Esophagus muscularis mucosa (tissue), 4 donors: ENCODE results near the gene YKT6. TPM values are rescaled to one million over a fixed set of nuclear protein-coding genes. Genes with fewer than 3 reads are reported as not detected.

Source experiments
- DNase-seq: peaks from one replicate; pipeline ENCODE4 v3.0.0-alpha.2; 2017; ENCODE audit errors: extremely low spot score
- H3K27ac ChIP-seq, 4 donors: fragments of 200-600 bp; sonication (generic); replicated peaks in 1 of 4; 1 replicate in 3 of 4; 2 replicates in 1 of 4; pipeline ENCODE4 v1.5.1; 2016 to 2019; ENCODE audit warnings: mild to moderate bottlenecking in 1 of 4
- H3K27me3 ChIP-seq, 4 donors: fragments of 200-600 bp; sonication (generic); one replicate each; pipeline versions ENCODE4 v1.5.1 to v1.6.0; 2016 to 2019
- H3K36me3 ChIP-seq, 4 donors: fragments of 200-600 bp; sonication (generic); one replicate each; pipeline ENCODE4 v1.5.1; 2016 to 2019
- H3K4me1 ChIP-seq, 4 donors: fragments of 200-600 bp; sonication (generic); one replicate each; pipeline ENCODE4 v1.5.1; 2016 to 2019
- H3K4me3 ChIP-seq, 4 donors: fragments of 200-600 bp; sonication (generic); 1 replicate in 2 of 4; 2 replicates in 2 of 4; pipeline ENCODE4 v1.5.1; 2016 to 2019; ENCODE audit warnings: mild to moderate bottlenecking in 4 of 4, moderate library complexity in 1 of 4
- H3K9me3 ChIP-seq, 4 donors: fragments of 200-600 bp; sonication (generic); 1 replicate in 3 of 4; 2 replicates in 1 of 4; pipeline ENCODE4 v1.5.1; 2016 to 2019
- EP300 ChIP-seq: sonication (generic); formaldehyde crosslinking; IDR thresholded peaks from one replicate; pipeline ENCODE4 v1.6.1; 2017; ENCODE audit warnings: antibody characterized with exemption
- POLR2A ChIP-seq: fragments of 450-650 bp; IDR thresholded peaks from one replicate; pipeline ENCODE4 v1.6.1; 2017; ENCODE audit warnings: antibody characterized with exemption, moderate library complexity, mild to moderate bottlenecking, low read depth
- POLR2AphosphoS5 ChIP-seq, 2 donors: sonication (generic); formaldehyde crosslinking; IDR thresholded peaks; one replicate each; pipeline ENCODE4 v1.6.1; 2017; ENCODE audit warnings: antibody characterized with exemption in 2 of 2
- WGBS: methylation state at CpG from one replicate; pipeline ENCODE4 v1.1.5; 2018; 5-methylcytosine and 5-hydroxymethylcytosine counted together
- intact Hi-C: fragments of 100-400 bp; cut with DNase I; formaldehyde crosslinking; loops from one replicate; pipeline ENCODE4 v1.15.1; 2023
- total RNA-seq, 4 donors: library from RNA; depleted of rRNA; stranded (reverse); fragments of >200 nt; gene quantifications; one replicate each; pipeline versions ENCODE4 v1.1.0 to v1.2.1, GENCODE V29; 2016
- TF ChIP-seq, protein P1 (sequence below), 3 experiments: fragments of 200-600 bp in 2 of 3; fragments of 450-650 bp in 1 of 3; sonication (generic) in 2 of 3; IDR thresholded peaks; one replicate each; pipeline ENCODE4 v1.5.1; 2017 to 2019; ENCODE audit warnings: antibody characterized with exemption in 3 of 3, mild to moderate bottlenecking in 2 of 3, moderate library complexity in 1 of 3

YKT6 gene
- total RNA-seq, 4 donors from 2014 or later: 49.8 to 79.5 (median 64.4) TPM

GRCh38 chr7:44224080-44224973 is 23.5 kb downstream of the YKT6 start:
- Histone ChIP-seq H3K27me3 (peaks cover 0 to 53% (median 7%) of the 10 kb centered on the region in 4 donors), H3K4me1 (no peaks in the 10 kb centered on the region), H3K9me3 (peaks cover 0 to 4% (median 0%) of the 10 kb centered on the region in 4 donors), H3K4me3 (no peak overlapping the region), H3K27ac (no peak overlapping the region), H3K36me3 (peaks cover 0 to 6% (median 0%) of the 10 kb centered on the region in 4 donors)
- TF ChIP-seq POLR2AphosphoS5 (IDR thresholded peaks at IDR 0.05): no peak
- TF ChIP-seq EP300: no peak
- TF ChIP-seq POLR2A: no peak
- TF ChIP-seq, protein P1, sequence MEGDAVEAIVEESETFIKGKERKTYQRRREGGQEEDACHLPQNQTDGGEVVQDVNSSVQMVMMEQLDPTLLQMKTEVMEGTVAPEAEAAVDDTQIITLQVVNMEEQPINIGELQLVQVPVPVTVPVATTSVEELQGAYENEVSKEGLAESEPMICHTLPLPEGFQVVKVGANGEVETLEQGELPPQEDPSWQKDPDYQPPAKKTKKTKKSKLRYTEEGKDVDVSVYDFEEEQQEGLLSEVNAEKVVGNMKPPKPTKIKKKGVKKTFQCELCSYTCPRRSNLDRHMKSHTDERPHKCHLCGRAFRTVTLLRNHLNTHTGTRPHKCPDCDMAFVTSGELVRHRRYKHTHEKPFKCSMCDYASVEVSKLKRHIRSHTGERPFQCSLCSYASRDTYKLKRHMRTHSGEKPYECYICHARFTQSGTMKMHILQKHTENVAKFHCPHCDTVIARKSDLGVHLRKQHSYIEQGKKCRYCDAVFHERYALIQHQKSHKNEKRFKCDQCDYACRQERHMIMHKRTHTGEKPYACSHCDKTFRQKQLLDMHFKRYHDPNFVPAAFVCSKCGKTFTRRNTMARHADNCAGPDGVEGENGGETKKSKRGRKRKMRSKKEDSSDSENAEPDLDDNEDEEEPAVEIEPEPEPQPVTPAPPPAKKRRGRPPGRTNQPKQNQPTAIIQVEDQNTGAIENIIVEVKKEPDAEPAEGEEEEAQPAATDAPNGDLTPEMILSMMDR (IDR thresholded peaks at IDR 0.05): no peak
- no peak for DNase-seq
- 78% methylated on average over 15 of the region's 18 CpGs for WGBS
- intact Hi-C loops: no loop called here

- WGBS: 71% methylated on average over 6 of the region's 10 CpGs
- peaks cover 0 to 45% (median 7%) of the 10 kb centered on the region in 4 donors for H3K27me3 ChIP-seq
- TF ChIP-seq EP300: no peak
- no peak for TF ChIP-seq POLR2AphosphoS5 (IDR thresholded peaks at IDR 0.05)
- TF ChIP-seq, protein P1 (IDR thresholded peaks at IDR 0.05): no peak
- TF ChIP-seq POLR2A: no peak
- no peak overlapping the region for H3K27ac ChIP-seq
- H3K4me1 ChIP-seq: no peaks in the 10 kb centered on the region
- intact Hi-C loops: no loop called here
- H3K9me3 ChIP-seq: no peaks in the 10 kb centered on the region
- H3K36me3 ChIP-seq: peaks cover 0 to 6% (median 0%) of the 10 kb centered on the region in 4 donors
- H3K4me3 ChIP-seq: no peak overlapping the region
- DNase-seq: no peak
Observed at GRCh38 chr7:44224974-44225565, 24.3 kb downstream of the YKT6 start.

GRCh38 chr7:44225566-44226395 is 25.0 kb downstream of the YKT6 start:
- intact Hi-C loops: no loop called here
- no peak overlapping the region for H3K27ac ChIP-seq
- peaks cover 0 to 44% (median 7%) of the 10 kb centered on the region in 4 donors for H3K27me3 ChIP-seq
- peaks cover 0 to 6% (median 0%) of the 10 kb centered on the region in 4 donors for H3K36me3 ChIP-seq
- no peak overlapping the region for H3K4me3 ChIP-seq
- TF ChIP-seq POLR2AphosphoS5 (IDR thresholded peaks at IDR 0.05) (no peak), EP300 (no peak), POLR2A (no peak)
- TF ChIP-seq, protein P1 (IDR thresholded peaks at IDR 0.05): no peak
- H3K9me3 ChIP-seq: no peaks in the 10 kb centered on the region
- WGBS: 68% methylated on average over 22 of the region's 26 CpGs
- no peaks in the 10 kb centered on the region for H3K4me1 ChIP-seq
- no peak for DNase-seq

- Histone ChIP-seq H3K4me1 (no peaks in the 10 kb centered on the region), H3K27ac (no peak overlapping the region), H3K36me3 (peaks cover 0 to 2% (median 0%) of the 10 kb centered on the region in 4 donors), H3K4me3 (no peak overlapping the region), H3K27me3 (peaks cover 0 to 40% (median 7%) of the 10 kb centered on the region in 4 donors), H3K9me3 (no peaks in the 10 kb centered on the region)
- no peak for DNase-seq
- intact Hi-C loops: no loop called here
- TF ChIP-seq, protein P1 (IDR thresholded peaks at IDR 0.05): no peak
- TF ChIP-seq POLR2A: no peak
- TF ChIP-seq POLR2AphosphoS5 (IDR thresholded peaks at IDR 0.05): no peak
- no peak for TF ChIP-seq EP300
- WGBS: 66% methylated on average over 14 of the region's 17 CpGs
Observed at GRCh38 chr7:44226396-44226753, 25.6 kb downstream of the YKT6 start.
